ENCODE measurements around the gene PTP4A2.

The PTP4A2 gene

GRCh38 chr1:31938184-31938975 is at the start of gene PTP4A2:
Gene PTP4A2, minus strand, starts transcription at chr1:31938368. Its CDS starts 19,303 bp downstream, at chr1:31919065.
- peak; percentile 96 for DNase-seq (ENCODE audit: low spot score)

GRCh38 chr1:31987135-31987619 is 49.0 kb upstream of the PTP4A2 start:
- no peak for DNase-seq (ENCODE audit: low spot score)

DNA sequence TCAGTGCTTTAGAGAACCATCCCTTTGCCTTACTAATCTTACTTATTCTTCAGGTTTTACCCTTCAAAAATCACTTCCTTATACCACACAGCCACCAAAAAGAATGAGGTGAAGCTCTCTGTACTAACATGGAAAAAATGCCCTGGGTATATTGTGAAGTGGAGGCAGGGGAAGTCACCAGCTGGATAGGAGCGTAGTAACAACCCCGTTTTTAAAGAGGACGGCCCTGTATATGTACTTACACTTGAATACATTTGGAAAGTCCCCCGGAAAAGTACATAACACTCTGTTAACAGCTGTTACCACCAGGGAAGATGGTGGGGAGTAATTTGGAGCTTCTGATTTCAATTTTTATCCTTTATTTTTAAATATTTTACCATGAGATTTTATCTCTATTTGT is 47.3 kb upstream of the PTP4A2 start:
- DNase-seq (ENCODE audit: low spot score): no peak

DNA sequence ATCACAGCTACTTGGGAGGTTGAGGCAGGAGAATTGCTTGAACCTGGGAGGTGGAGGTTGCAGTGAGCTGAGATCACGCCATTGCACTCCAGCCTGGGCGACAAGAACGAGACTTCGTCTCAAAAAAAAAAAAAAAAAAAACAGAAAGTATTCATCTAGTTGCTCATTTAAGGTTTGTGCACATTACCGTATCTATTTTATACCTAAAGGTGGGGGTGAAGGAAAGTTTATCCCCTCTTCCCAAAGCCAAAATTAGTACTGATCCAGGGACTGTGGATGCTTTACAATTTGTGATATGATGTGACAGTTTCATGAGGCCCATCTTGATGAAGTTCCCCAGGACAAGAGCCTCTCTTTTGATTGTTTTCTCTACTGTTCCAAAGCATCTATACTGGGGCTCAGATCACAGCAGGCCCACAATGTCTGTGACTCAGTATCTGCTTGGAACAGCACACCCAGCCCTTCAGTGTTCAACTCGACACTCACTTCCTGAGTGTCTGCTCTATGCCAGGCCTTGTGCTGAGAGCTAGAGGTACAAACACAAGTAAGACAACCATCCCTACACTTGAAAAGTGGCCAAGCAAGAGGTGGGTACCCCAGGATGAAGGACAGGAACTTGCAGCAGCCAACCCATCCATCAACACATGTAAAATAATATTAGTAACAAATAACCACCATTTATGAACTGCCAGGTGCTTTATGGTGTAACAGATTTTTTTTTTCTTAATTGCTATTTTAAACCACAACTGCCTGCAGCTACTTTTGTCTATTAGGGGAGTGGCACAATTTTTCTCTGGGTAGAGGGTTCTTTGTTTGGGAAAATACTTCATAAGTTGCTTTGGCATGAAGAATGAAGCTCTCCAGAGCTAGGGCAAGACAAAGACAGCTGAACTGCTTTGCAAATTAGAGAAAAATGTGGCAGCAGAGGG is 46.5 kb upstream of the PTP4A2 start:
- no peak for DNase-seq (ENCODE audit: low spot score)

DNA sequence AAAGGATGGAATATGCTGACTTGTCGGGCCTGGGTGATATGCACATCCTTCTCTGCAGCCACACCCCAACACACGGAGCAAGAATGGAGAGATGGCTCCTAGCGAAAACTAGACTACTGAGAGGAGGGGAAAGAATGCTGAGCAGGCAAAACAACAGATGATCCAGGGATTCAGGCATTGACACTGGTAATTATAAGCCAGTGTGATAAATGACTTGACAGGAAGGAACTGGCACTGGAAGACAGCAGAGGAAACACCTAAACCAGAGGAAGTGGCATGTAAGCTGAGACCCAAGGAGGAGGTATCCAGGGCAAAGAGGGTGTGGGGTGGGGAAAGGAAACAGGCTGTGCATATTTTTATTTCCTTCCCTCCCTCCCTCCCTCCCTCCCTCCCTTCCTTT is 43.8 kb upstream of the PTP4A2 start:
- no peak for DNase-seq (ENCODE audit: low spot score)

DNA sequence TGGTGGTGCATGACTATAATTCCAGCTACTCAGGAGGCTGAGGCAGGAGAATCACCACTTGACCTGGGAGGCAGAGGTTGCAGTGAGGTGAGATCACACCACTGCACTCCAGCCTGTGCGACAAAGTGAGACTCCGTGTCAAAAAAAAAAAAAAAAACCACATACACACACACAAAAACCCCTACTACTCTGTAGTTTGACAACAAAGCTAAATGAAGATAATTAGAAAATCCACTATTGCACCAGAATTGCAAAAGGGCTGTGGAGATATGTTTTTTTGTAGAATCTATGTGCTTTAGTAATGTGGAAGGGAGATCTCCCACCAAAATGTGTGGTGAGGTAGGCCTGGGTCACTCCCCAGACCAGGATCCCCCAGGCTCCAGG is 43.3 kb upstream of the PTP4A2 start:
- no peak for DNase-seq (ENCODE audit: low spot score)

- DNase-seq (ENCODE audit: low spot score): no peak
Observed at GRCh38 chr1:31980835-31981455, 42.8 kb upstream of the PTP4A2 start.

DNA sequence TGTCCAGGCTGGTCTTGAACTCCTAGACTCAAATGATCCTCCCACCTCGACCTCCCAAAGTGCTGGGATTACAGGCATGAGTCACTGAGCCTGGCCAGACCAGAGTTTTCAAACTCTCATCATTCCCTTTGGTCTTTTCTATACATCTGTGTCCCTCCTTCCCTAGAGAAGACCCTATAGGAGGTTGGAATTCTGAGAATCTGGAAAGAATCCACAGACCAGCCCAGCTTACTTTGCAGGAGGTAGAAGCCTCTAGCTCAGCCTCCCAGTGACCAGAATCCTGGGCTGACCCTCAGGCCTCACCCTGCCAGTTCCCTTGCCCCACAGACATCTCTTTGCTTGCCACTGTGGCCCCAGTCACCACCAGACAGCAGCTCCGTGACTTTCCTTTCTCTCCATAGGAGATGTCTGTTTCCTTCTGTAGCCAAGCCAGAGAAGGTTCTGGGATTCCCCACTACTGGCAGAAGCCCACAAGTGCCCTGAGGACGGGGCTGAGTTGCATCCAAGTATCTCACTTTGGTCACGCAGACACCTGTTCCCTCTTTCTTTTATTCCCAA is 40.8 kb upstream of the PTP4A2 start:
- no peak for DNase-seq (ENCODE audit: low spot score)

DNA sequence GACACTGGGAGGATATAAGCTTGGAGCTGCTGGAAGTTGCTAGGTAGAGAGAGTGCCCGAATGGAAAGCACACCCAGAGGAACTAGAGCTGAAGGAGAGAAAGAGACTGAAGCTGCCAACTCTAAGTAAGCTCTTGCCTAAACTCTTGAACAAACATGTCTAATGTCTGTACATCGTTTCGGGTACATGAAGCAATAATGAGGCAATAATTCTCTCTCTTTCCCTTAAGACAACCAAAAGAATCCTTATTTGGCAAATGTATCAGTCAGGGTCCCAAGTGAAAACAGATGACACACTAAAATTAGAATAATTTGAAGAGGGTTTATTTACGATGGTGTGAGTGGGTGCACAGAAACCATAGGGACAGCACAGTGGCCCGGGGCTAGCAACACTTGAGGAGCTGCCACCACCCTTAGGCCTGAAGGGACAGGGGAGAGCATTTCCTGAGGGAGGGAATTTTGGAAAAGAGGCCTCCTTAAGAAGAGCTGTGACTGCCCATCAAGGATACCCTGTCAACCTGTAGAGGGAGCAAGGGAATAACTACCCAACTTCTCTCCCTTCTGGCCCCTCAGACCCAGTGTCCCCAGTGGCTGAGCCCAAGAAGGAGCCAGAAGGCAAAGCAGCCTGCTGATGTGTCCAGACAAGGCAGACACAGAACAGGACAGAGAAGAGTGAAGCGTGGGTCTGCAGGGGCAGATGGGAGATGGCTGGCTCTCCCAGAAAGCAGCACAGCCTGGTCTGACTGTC is 39.4 kb upstream of the PTP4A2 start:
- DNase-seq (ENCODE audit: low spot score): no peak

DNA sequence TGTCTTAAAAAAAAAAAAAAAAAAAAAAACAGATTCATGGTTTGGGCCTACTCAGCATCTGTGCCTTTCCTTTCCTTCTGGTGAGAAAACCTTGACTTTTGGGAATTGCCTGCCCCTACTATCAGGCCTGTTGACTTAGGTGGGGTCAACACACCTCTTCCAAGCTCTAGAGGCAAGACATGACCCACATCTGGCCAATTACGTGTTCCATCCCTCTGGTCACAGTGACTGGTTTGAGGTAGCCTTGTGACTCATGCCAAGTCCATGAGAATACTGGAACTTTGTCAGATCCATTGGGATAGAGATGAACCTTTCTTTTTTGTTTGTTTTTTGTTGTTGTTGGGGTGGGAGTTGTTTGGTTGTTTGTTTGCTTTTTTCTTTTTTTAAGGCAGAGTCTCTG is 38.2 kb upstream of the PTP4A2 start:
- DNase-seq (ENCODE audit: low spot score): no peak

GRCh38 chr1:31970873-31971272 is 32.7 kb upstream of the PTP4A2 start:
- DNase-seq (ENCODE audit: low spot score): no peak

- no peak for DNase-seq (ENCODE audit: low spot score)
Observed at GRCh38 chr1:31961536-31961935, 23.4 kb upstream of the PTP4A2 start.

DNA sequence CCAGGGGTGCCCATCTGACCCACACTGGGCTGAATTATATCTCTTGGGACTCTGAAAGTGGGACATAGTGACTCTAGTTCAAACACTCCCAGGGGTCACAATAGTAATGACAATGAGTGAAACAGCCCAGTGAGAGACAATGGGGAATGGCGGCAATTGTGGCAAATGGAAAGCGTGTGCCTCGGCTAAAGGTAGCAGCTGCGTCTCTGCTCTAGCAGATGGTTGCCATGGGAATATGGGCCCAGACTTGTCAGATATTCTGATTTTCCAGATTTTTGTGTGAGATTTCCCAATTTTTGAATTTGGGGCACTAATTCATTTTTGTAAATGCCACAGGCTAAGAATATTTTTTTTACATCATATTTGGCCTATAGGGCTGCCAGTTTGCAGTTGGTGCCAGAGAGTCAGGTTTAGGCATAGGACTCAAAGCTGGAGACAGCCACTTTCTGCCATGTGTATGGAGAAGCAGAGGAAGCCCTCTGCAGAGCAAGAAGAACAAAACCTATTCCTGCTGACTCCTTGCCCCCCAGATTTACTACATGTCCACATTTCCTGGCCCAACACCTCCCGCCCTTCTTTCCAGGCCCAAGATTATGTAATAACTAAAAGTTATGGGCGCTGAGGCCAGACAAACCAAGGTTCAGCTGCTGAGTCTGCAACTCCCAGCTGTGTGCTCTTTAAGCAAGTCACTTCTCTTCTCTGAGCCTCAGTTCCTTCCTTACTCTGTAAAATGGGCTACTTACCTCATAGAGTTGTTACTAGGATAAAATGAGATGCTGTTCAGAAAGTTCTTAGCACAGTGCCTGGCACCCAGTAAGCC is 21.6 kb upstream of the PTP4A2 start:
- DNase-seq (ENCODE audit: low spot score): no peak

DNA sequence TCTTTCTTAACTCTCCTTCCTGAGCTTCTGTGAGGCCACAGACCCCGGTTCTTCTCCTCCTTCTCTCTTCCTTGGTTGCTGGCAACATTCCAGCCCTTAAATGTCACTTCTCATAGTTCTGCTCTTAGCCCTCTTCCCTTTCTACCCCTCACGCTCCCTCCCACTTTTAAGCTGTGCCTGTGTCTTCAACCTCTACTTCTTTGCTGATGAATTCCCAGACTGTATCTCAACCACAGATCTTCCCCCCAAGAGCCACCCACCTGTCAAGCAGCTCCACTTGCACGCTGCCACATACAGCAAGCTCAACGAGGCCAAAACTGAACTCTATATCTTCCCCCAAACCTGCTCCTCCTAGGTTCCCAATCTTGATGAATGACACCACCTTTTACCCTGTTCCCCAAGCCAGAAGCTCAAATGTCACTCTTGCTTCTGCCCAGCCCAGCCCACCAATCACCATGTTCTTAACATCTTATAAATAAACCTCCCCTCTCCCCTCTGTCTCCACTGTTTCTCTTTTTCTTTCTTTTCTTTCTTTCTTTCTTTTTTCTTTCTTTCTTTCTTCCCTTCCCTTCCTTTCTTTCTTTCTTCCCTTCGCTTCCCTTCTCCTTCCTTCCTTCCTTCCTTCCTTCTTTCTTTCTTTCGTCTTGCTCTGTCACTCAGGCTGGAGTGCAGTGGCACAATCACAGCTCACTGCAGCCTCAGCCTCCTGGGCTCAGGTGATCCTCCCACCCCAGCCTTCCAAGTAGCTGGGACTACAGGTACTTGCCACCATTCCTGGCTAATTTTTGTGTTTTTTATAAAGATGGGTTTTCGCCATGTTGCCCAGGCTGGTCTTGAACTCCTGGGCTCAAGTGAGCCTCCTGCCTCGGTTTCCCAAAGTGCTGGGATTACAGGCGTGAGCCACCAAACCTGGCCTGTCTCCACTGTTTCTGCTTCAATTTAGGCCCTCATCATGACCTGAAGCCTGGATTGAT is 19.8 kb upstream of the PTP4A2 start:
- no peak for DNase-seq (ENCODE audit: low spot score)

- peak; percentile 57 for DNase-seq (ENCODE audit: low spot score)
Observed at GRCh38 chr1:31955917-31956736, 18.0 kb upstream of the PTP4A2 start.

DNA sequence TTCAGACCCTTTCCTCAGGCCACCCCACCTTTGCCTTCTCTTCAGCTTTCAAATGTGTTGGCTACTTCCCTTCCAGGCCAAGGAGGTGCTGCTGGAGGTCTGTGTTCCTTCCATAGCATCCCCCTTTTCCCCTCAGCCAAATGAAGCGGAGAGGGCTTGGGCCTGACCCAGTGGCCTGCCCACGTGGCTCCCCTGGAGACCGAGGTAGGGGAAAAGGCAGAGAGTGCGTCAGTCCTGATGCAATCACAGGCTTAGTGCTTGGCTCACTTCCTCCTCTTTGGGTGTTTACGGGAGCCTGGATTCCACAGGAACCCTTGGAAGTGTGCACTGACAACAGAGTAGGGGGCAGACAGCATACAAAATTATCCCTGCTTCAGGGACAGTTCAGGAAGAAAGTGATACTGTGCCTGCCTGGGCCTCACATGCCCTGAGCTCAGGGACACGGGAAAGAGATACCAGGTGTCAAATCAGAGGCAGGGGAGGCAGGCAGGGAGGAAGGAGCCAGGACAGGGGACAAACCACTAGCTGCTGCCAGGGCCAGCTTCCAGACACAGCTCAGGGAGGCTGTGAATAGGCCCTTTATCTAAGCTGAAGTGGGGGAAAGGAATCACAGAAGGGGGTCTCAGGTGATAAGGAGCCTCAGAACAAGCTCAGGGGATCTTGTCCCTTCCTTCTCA is 16.6 kb upstream of the PTP4A2 start:
- DNase-seq (ENCODE audit: low spot score): peak; percentile 42

- DNase-seq (ENCODE audit: low spot score): no peak
Observed at GRCh38 chr1:31952825-31953220, 14.7 kb upstream of the PTP4A2 start.

- no peak for DNase-seq (ENCODE audit: low spot score)
Observed at GRCh38 chr1:31951276-31951675, 13.1 kb upstream of the PTP4A2 start.

All from globus pallidus (tissue), 1 donor.